ENCODE measurements around the gene PDCD1LG2. TPM values are rescaled to one million over a fixed set of nuclear protein-coding genes. Genes with fewer than 3 reads are reported as not detected.
"Not testable (repeated sequence)": the region's sequence is repeated elsewhere in the genome, so short reads cannot be mapped to it uniquely, and the experiment has no call there.

Gene PDCD1LG2
- total RNA-seq, 1 experiment from 2014 or later, result 18.3 TPM

GRCh38 chr9:5563417-5563815, 53.1 kb downstream of the PDCD1LG2 start:
- no peak for DNase-seq (ENCODE audit: low read depth)

GRCh38 chr9:5563886-5564285, 53.6 kb downstream of the PDCD1LG2 start:
- DNase-seq (ENCODE audit: low read depth), result no peak

GRCh38 chr9:5566054-5566618, 55.8 kb downstream of the PDCD1LG2 start:
- no peak for DNase-seq (ENCODE audit: low read depth)

GRCh38 chr9:5568868-5569267, 58.5 kb downstream of the PDCD1LG2 start:
- DNase-seq (ENCODE audit: low read depth), result no peak

GRCh38 chr9:5569409-5569808, 59.1 kb downstream of the PDCD1LG2 start:
- no peak for DNase-seq (ENCODE audit: low read depth)

- no peak for DNase-seq (ENCODE audit: low read depth)
These were observed 59.6 kb downstream of the PDCD1LG2 start for GRCh38 chr9:5569891-5570290.

- DNase-seq (ENCODE audit: low read depth), result no peak
These were observed 61.4 kb downstream of the PDCD1LG2 start for GRCh38 chr9:5571629-5572232.

GRCh38 chr9:5574097-5574496, 63.8 kb downstream of the PDCD1LG2 start:
- DNase-seq (ENCODE audit: low read depth), result no peak

- DNase-seq (ENCODE audit: low read depth), result no peak
These were observed 64.7 kb downstream of the PDCD1LG2 start for GRCh38 chr9:5575000-5575399.

GRCh38 chr9:5577225-5577624, 66.9 kb downstream of the PDCD1LG2 start:
- no peak for DNase-seq (ENCODE audit: low read depth)

GRCh38 chr9:5578018-5578697, 67.8 kb downstream of the PDCD1LG2 start:
- DNase-seq (ENCODE audit: low read depth), result no peak

GRCh38 chr9:5578698-5579085, 68.4 kb downstream of the PDCD1LG2 start:
- DNase-seq (ENCODE audit: low read depth), result no peak

- no peak for DNase-seq (ENCODE audit: low read depth)
These were observed 69.5 kb downstream of the PDCD1LG2 start for GRCh38 chr9:5579881-5580280.

- no peak for DNase-seq (ENCODE audit: low read depth)
These were observed 70.3 kb downstream of the PDCD1LG2 start for GRCh38 chr9:5580650-5581049.

GRCh38 chr9:5581706-5582105, 71.4 kb downstream of the PDCD1LG2 start:
- not testable (repeated sequence) for DNase-seq (ENCODE audit: low read depth)

GRCh38 chr9:5582835-5583195, 72.5 kb downstream of the PDCD1LG2 start:
- peak; percentile 78 for DNase-seq (ENCODE audit: low read depth)

- peak; percentile 44 for DNase-seq (ENCODE audit: low read depth)
These were observed 76.1 kb downstream of the PDCD1LG2 start for GRCh38 chr9:5586391-5586802.

GRCh38 chr9:5587024-5587423, 76.7 kb downstream of the PDCD1LG2 start:
- DNase-seq (ENCODE audit: low read depth), result peak; percentile 83

GRCh38 chr9:5592231-5592630, 81.9 kb downstream of the PDCD1LG2 start:
- no peak for DNase-seq (ENCODE audit: low read depth)

GRCh38 chr9:5592904-5593303, 82.6 kb downstream of the PDCD1LG2 start:
- DNase-seq (ENCODE audit: low read depth), result no peak

GRCh38 chr9:5593904-5594303, 83.6 kb downstream of the PDCD1LG2 start:
- DNase-seq (ENCODE audit: low read depth), result no peak

- DNase-seq (ENCODE audit: low read depth), result no peak
These were observed 85.8 kb downstream of the PDCD1LG2 start for GRCh38 chr9:5596173-5596572.

All from LHCN-M2 (cell line).